HG03039 (cell line): ENCODE data around the gene PCDHB7.
"Not testable (repeated sequence)": the region's sequence is repeated elsewhere in the genome, so short reads cannot be mapped to it uniquely, and the experiment has no call there.

Experiments used
- ATAC-seq: cut with Tn5 transposase; IDR thresholded peaks from one replicate; pipeline ENCODE4 v1.9.1; 2021; ENCODE audit warnings: mild to moderate bottlenecking, moderate library complexity; ENCODE audit not compliant: unreplicated experiment

The PCDHB7 gene

GRCh38 chr5:141179876-141180275 is 7.4 kb downstream of the PCDHB7 start:
- ATAC-seq, result not testable (repeated sequence)

GRCh38 chr5:141180313-141180712 is 7.9 kb downstream of the PCDHB7 start:
- ATAC-seq, result no peak

- no peak for ATAC-seq
Measured at GRCh38 chr5:141182248-141182647, 9.8 kb downstream of the PCDHB7 start, which contains the start of gene PCDHB16. PCDHB16 (plus strand) TSS chr5:141182387; CDS start chr5:141182560, 173 bp downstream.

- not testable (repeated sequence) for ATAC-seq
Measured at GRCh38 chr5:141184117-141184855, 11.8 kb downstream of the PCDHB7 start.

GRCh38 chr5:141186897-141187512 is 14.6 kb downstream of the PCDHB7 start, which contains the start of gene PCDHB9:
PCDHB9 (plus strand) TSS chr5:141187161; CDS start chr5:141187319, 158 bp downstream.
- no peak for ATAC-seq

- not testable (repeated sequence) for ATAC-seq
Measured at GRCh38 chr5:141188682-141189081, 16.2 kb downstream of the PCDHB7 start.

- ATAC-seq, result not testable (repeated sequence)
Measured at GRCh38 chr5:141189131-141189530, 16.7 kb downstream of the PCDHB7 start.

- ATAC-seq, result no peak
Measured at GRCh38 chr5:141192110-141192725, 19.8 kb downstream of the PCDHB7 start, which contains the start of gene PCDHB10. PCDHB10 (plus strand) TSS chr5:141192353; CDS start chr5:141192553, 200 bp downstream.

- ATAC-seq, result not testable (repeated sequence)
Measured at GRCh38 chr5:141194332-141194731, 21.9 kb downstream of the PCDHB7 start.

GRCh38 chr5:141196363-141196762 is 23.9 kb downstream of the PCDHB7 start:
- no peak for ATAC-seq

GRCh38 chr5:141199359-141200235 is 27.2 kb downstream of the PCDHB7 start, which contains the start of gene PCDHB11:
PCDHB11 (plus strand) TSS chr5:141199627; CDS start chr5:141199775, 148 bp downstream.
- ATAC-seq, result no peak

GRCh38 chr5:141201126-141201525 is 28.7 kb downstream of the PCDHB7 start:
- not testable (repeated sequence) for ATAC-seq

- ATAC-seq, result not testable (repeated sequence)
Measured at GRCh38 chr5:141201646-141202045, 29.2 kb downstream of the PCDHB7 start.

GRCh38 chr5:141208478-141208877 is 36.0 kb downstream of the PCDHB7 start, which contains the start of gene PCDHB12:
PCDHB12 (plus strand) TSS chr5:141208719; CDS start chr5:141208908, 189 bp downstream.
- no peak for ATAC-seq

- ATAC-seq, result not testable (repeated sequence)
Measured at GRCh38 chr5:141210281-141210680, 37.8 kb downstream of the PCDHB7 start.

GRCh38 chr5:141210849-141211248 is 38.4 kb downstream of the PCDHB7 start:
- not testable (repeated sequence) for ATAC-seq

- ATAC-seq, result not testable (repeated sequence)
Measured at GRCh38 chr5:141213656-141214339, 41.4 kb downstream of the PCDHB7 start, which contains the start of gene PCDHB13. PCDHB13 (plus strand) TSS chr5:141213919; CDS start chr5:141214124, 205 bp downstream.

GRCh38 chr5:141214583-141214982 is 42.1 kb downstream of the PCDHB7 start:
- ATAC-seq, result not testable (repeated sequence)

- ATAC-seq, result not testable (repeated sequence)
Measured at GRCh38 chr5:141215504-141215903, 43.1 kb downstream of the PCDHB7 start.
